ENCODE data around the gene CABLES2. TPM values are rescaled to one million over a fixed set of nuclear protein-coding genes. Genes with fewer than 3 reads are reported as not detected.

Gene CABLES2
- total and polyA plus RNA-seq, 10 of the 15 experiments (the other 5 are each of a cell fraction or from before 2014, with no cell fraction given) = 2.2 to 14.9 (median 5.3) TPM

DNA sequence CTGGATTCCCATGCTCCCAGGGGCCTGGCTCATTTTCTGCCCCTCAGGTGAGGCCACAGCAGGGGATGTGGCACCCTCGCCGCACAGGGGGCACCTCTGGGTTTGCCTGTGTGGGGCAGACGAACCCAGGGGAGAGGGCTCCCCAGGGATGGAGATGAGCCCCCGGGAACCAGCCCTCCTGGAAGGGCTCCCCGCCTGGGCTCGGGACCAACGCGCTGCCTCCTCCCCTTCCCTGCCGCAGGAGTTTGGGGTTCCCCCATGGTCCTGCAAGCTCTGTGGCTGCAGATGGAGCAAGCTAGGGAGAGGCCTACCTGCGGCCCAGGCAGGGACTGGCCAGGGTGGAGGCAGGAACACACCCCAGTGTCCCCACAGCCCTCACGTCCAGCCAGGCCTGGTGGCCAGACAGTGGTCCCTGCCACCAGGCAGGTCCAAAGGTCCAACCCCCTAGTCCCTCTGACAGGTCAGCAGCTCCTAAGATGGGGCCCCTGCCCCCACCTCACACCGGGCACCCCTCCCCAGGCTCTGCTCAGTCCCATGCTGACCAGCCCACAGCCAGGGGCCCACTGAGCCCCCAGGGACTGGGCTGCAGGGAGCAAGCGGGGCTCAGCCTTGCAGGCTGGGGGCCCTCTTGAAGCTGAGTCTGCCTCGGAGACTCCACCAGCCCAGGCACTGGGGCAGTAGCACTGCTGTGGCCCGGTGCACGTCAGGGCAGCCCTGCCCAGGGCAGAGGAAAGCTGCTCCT is 53.6 kb downstream of the CABLES2 start:
- ChIA-PET CTCF (no interaction called here), RAD21 (ENCODE audit: unreplicated experiment) (no interaction called here), SMC1A (ENCODE audit: uncharacterized antibody, unreplicated experiment) (no interaction called here), POLR2A (no interaction called here)
- Histone ChIP-seq H3K79me2 (ENCODE audit: control insufficient read depth, insufficient read depth, low read length) (no peaks in the 10 kb centered on the region), H3K27ac (ENCODE audit: control insufficient read depth, insufficient read depth) (no peak overlapping the region), H3K36me3 (ENCODE audit: control insufficient read depth in 2 of 2, insufficient read depth in 2 of 2, low read length in 1 of 2) (no peaks in the 10 kb centered on the region; a peak in 1 of 4 replicates), H3K9ac (ENCODE audit: control insufficient read depth, insufficient read depth, low read length) (no peak overlapping the region), H3K27me3 (replicated peaks in 1 of 2; ENCODE audit: control insufficient read depth in 2 of 2, insufficient read depth in 2 of 2, low read length in 1 of 2) (no peaks in the 10 kb centered on the region), H3K9me3 (replicated peaks; ENCODE audit: control insufficient read depth, insufficient read depth, low read length) (no peaks in the 10 kb centered on the region; the same call in 2 of the 3 replicates), H4K20me1 (ENCODE audit: control insufficient read depth, insufficient read depth) (no peaks in the 10 kb centered on the region), H2AFZ (ENCODE audit: control insufficient read depth, low read depth, low read length) (no peak overlapping the region), H3K4me1 (ENCODE audit: control insufficient read depth, insufficient read depth, low read length) (no peaks in the 10 kb centered on the region), H3K4me3 (no peak overlapping the region), H3K4me2 (ENCODE audit: control insufficient read depth, insufficient read depth) (no peak overlapping the region)
- no TSS peak for BruUV-seq (replicated peaks)
- DNase-seq (ENCODE audit: low read depth, low spot score) = no peak
- intact Hi-C loops (cut with micrococcal nuclease; ENCODE audit: unreplicated experiment) (no loop called here), in situ Hi-C loops (cut with MboI) (no loop called here)
- TF ChIP-seq RUNX3 (IDR thresholded peaks at IDR 0.05; ENCODE audit: low read length) = no peak
- TF ChIP-seq ESRRA (IDR thresholded peaks at IDR 0.05; ENCODE audit: low read length) = no peak
- TF ChIP-seq ZSCAN29 (IDR thresholded peaks at IDR 0.05) = no peak
- no peak for ATAC-seq
- no peak for FAIRE-seq
- 35% methylated on average over 10 of the region's 16 CpGs for WGBS (ENCODE audit: insufficient coverage, insufficient replicate concordance, low lambda C conversion rate, missing lambda C conversion rate)

DNA sequence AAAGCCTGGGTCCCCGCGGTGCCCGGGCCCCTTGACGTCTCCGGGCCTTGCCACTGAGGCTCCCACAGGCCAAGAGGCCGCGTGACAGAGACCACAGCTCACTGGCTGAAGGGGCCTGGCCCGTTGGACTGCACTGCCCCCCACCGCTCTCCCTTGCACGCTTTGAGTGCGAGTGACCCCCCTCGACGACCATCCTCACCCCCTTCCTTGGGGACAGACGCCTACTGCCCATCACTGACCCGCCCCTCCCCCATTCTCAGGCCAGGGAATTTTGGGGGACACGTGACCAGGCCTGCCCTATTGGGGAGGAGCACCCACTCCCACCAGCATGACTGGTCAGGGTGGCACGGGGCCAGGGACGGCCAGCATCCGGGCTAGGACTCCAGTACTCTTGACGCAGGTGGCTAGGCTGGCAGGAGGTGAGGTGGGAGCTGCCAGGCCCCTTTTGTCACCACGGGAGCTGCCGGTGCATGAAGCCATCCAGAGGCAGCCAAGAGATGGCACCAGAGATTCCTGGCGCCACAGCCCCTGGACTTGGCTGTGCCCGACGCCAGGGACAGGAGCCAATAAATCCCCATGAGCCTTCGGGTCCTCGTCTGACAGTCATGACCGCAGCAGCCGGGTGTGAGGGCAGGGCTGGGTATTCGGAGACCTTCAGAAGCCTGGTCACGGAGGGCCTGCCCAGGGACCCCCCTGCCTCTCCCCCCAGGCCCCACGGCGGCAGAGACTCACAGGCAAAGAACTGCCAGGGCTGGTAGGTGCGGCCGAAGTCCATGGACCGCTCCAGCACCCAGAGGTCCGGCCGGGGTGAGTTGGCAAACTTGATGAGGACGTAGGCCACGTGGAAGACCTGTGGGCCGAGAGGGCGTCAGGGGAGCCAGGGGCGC is 54.4 kb downstream of the CABLES2 start:
- ChIA-PET SMC1A (ENCODE audit: uncharacterized antibody, unreplicated experiment) (no interaction called here), CTCF (no interaction called here), POLR2A (no interaction called here), RAD21 (ENCODE audit: unreplicated experiment) (no interaction called here)
- intact Hi-C loops (cut with micrococcal nuclease; ENCODE audit: unreplicated experiment) = no loop called here
- Histone ChIP-seq H4K20me1 (ENCODE audit: control insufficient read depth, insufficient read depth) (no peaks in the 10 kb centered on the region), H3K79me2 (ENCODE audit: control insufficient read depth, insufficient read depth, low read length) (no peaks in the 10 kb centered on the region), H2AFZ (ENCODE audit: control insufficient read depth, low read depth, low read length) (no peak overlapping the region), H3K9me3 (replicated peaks; ENCODE audit: control insufficient read depth, insufficient read depth, low read length) (no peaks in the 10 kb centered on the region; the same call in 2 of the 3 replicates), H3K27me3 (replicated peaks in 1 of 2; ENCODE audit: control insufficient read depth in 2 of 2, insufficient read depth in 2 of 2, low read length in 1 of 2) (no peaks in the 10 kb centered on the region), H3K27ac (ENCODE audit: control insufficient read depth, insufficient read depth) (no peak overlapping the region), H3K9ac (ENCODE audit: control insufficient read depth, insufficient read depth, low read length) (no peak overlapping the region), H3K4me1 (ENCODE audit: control insufficient read depth, insufficient read depth, low read length) (no peaks in the 10 kb centered on the region), H3K4me2 (ENCODE audit: control insufficient read depth, insufficient read depth) (no peak overlapping the region), H3K36me3 (ENCODE audit: control insufficient read depth in 2 of 2, insufficient read depth in 2 of 2, low read length in 1 of 2) (no peaks in the 10 kb centered on the region; a peak in 1 of 4 replicates), H3K4me3 (no peak overlapping the region)
- FAIRE-seq (no peak), ATAC-seq (no peak), DNase-seq (ENCODE audit: low read depth, low spot score) (no peak)
- TF ChIP-seq, protein P1, sequence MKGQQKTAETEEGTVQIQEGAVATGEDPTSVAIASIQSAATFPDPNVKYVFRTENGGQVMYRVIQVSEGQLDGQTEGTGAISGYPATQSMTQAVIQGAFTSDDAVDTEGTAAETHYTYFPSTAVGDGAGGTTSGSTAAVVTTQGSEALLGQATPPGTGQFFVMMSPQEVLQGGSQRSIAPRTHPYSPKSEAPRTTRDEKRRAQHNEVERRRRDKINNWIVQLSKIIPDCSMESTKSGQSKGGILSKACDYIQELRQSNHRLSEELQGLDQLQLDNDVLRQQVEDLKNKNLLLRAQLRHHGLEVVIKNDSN (IDR thresholded peaks at IDR 0.05; ENCODE audit: borderline replicate concordance, extremely low read length, insufficient read depth, low read depth, low read length) = peak; percentile 37
- TF ChIP-seq, protein P2, sequence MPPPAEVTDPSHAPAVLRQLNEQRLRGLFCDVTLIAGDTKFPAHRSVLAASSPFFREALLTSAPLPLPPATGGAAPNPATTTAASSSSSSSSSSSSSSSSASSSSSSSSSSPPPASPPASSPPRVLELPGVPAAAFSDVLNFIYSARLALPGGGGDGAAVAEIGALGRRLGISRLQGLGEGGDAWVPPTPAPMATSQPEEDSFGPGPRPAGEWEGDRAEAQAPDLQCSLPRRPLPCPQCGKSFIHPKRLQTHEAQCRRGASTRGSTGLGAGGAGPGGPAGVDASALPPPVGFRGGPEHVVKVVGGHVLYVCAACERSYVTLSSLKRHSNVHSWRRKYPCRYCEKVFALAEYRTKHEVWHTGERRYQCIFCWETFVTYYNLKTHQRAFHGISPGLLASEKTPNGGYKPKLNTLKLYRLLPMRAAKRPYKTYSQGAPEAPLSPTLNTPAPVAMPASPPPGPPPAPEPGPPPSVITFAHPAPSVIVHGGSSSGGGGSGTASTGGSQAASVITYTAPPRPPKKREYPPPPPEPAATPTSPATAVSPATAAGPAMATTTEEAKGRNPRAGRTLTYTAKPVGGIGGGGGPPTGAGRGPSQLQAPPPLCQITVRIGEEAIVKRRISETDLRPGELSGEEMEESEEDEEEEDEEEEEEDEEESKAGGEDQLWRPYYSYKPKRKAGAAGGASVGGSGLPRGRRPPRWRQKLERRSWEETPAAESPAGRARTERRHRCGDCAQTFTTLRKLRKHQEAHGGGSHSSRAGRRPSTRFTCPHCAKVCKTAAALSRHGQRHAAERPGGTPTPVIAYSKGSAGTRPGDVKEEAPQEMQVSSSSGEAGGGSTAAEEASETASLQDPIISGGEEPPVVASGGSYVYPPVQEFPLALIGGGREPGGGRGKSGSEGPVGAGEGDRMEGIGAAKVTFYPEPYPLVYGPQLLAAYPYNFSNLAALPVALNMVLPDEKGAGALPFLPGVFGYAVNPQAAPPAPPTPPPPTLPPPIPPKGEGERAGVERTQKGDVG (CRISPR knock-in tag; IDR thresholded peaks at IDR 0.05) = no peak
- 75% methylated on average over 43 of the region's 43 CpGs for WGBS (ENCODE audit: insufficient coverage, insufficient replicate concordance, low lambda C conversion rate, missing lambda C conversion rate)
- in situ Hi-C loops (cut with MboI) = no loop called here
- BruUV-seq (replicated peaks) = no TSS peak
